Common myeloid progenitor, CD34-positive (primary cell): ENCODE results near the gene MICALL2.
A peak's percentile ranks its signal among the peaks of the same experiment; 100 is the strongest.

Experiments
- CTCF ChIA-PET: fragments of 350-600 bp; sonication (Branson Sonifier 250); formaldehyde crosslinking; loops from one replicate; lab custom pipeline; 2021; ENCODE audit warnings: antibody characterized with exemption; lab: Charles Lee
- POLR2A ChIA-PET: fragments of 350-600 bp; sonication (Branson Sonifier 250); formaldehyde crosslinking; loops from one replicate; lab custom pipeline; 2021; ENCODE audit warnings: antibody characterized with exemption; lab: Charles Lee
- DNase-seq, 3 donors: peaks; one replicate each; pipeline versions ENCODE4 v3.0.0 to v3.0.0-alpha.2; 2013
- H3K27ac ChIP-seq, 2 experiments: 1 replicate in 1 of 2; 2 replicates in 1 of 2; pipeline ENCODE4 v1.7.0; 2013; ENCODE audit warnings: inconsistent platforms in 2 of 2, low read length in 2 of 2, mild to moderate bottlenecking in 2 of 2, low read depth in 1 of 2, moderate library complexity in 1 of 2; ENCODE audit not compliant: severe bottlenecking in 2 of 2, insufficient read depth in 1 of 2, poor library complexity in 1 of 2
- H3K27me3 ChIP-seq, 5 experiments: replicated peaks in 2 of 5; 1 replicate in 3 of 5; 2 replicates in 2 of 5; pipeline versions ENCODE4 v1.6.1 to v1.7.0; 2013; ENCODE audit warnings: low read length in 4 of 5, mild to moderate bottlenecking in 2 of 5, moderate library complexity in 2 of 5, inconsistent platforms in 1 of 5; ENCODE audit not compliant: insufficient read depth in 5 of 5, control insufficient read depth in 4 of 5
- H3K36me3 ChIP-seq, 4 experiments: 1 replicate in 2 of 4; 2 replicates in 2 of 4; pipeline versions ENCODE4 v1.6.1 to v1.7.0; 2013; ENCODE audit warnings: low read length in 3 of 4, control low read depth in 1 of 4, mild to moderate bottlenecking in 1 of 4; ENCODE audit not compliant: control insufficient read depth in 4 of 4, insufficient read depth in 4 of 4
- H3K4me1 ChIP-seq, 4 experiments: 1 replicate in 3 of 4; 2 replicates in 1 of 4; pipeline versions ENCODE4 v1.6.1 to v1.7.1; 2013; ENCODE audit warnings: low read length in 3 of 4, mild to moderate bottlenecking in 3 of 4, control low read depth in 1 of 4, inconsistent platforms in 1 of 4, moderate library complexity in 1 of 4; ENCODE audit not compliant: control insufficient read depth in 4 of 4, insufficient read depth in 4 of 4; ENCODE audit errors: control extremely low read depth in 1 of 4
- H3K4me3 ChIP-seq, 7 experiments: 1 replicate in 4 of 7; 2 replicates in 3 of 7; pipeline versions ENCODE4 v1.5.1 to v1.7.0; 2013; ENCODE audit warnings: mild to moderate bottlenecking in 7 of 7, low read length in 6 of 7, moderate library complexity in 6 of 7, inconsistent platforms in 2 of 7, low read depth in 2 of 7, control low read depth in 1 of 7; ENCODE audit not compliant: insufficient read depth in 4 of 7, control insufficient read depth in 1 of 7; ENCODE audit errors: extremely low read depth in 1 of 7
- H3K9me3 ChIP-seq, 5 experiments: 1 replicate in 4 of 5; 2 replicates in 1 of 5; pipeline versions ENCODE4 v1.6.1 to v1.7.1; 2013; ENCODE audit warnings: low read length in 4 of 5, mild to moderate bottlenecking in 2 of 5, inconsistent platforms in 1 of 5, low read depth in 1 of 5, moderate library complexity in 1 of 5; ENCODE audit not compliant: control insufficient read depth in 4 of 5, insufficient read depth in 2 of 5; ENCODE audit errors: control extremely low read depth in 1 of 5
- WGBS: methylation state at CpG from one replicate; pipeline ENCODE4 v1.1.5; 2013; ENCODE audit not compliant: insufficient coverage; 5-methylcytosine and 5-hydroxymethylcytosine counted together

The MICALL2 gene

DNA sequence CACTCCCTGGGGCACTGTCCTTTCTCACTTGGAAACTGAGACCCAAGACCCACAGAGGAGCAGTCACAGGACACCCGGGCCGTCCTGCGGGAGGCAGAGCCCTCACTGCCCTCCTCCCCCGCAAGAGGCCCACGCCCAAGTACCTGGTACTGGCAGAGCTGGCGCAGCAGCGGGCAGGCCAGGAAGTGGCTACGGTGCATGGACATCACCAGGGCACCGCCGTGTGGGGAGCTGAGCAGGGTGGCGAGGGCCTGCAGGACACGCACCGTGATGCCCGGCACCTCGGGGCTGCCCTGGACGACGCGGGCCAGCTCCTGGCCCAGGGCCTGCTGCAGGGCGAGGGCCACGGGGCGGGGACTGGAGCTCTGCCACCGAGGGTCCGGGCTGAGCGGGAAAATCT lies 20.0 kb upstream of the MICALL2 start:
- CTCF ChIA-PET = no interaction called here
- H3K4me1 ChIP-seq = peaks cover 0 to 1% (median 0%) of the 10 kb centered on the region in 4 experiments
- H3K27ac ChIP-seq = no peak overlapping the region
- WGBS = 93% methylated on average over 18 of the region's 24 CpGs
- H3K36me3 ChIP-seq = peaks cover 2 to 94% (median 57%) of the 10 kb centered on the region in 4 experiments
- no peaks in the 10 kb centered on the region for H3K9me3 ChIP-seq
- POLR2A ChIA-PET = no interaction called here
- DNase-seq = no peak
- no peak overlapping the region for H3K4me3 ChIP-seq
- H3K27me3 ChIP-seq = no peaks in the 10 kb centered on the region

DNA sequence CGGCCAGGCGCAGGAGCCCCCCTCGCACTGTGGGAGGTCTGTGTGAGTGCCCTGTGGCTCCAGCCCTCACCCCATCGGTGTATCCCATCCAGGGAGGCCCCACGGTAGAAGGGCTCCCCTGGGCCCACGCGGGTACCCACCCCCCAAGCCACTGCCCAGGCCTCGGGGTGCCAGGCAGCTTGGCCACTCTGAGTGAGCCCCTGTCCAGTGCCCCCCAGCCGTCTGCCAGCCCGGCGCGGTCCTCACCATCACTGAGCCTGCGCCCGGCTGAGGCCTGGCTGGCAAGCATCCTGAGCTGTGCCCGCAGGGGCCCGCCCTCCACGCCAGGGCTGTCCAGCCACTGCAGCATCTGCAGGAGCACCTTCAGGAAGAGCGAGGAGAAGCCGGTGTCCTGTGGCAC lies 19.2 kb upstream of the MICALL2 start:
- POLR2A ChIA-PET = no interaction called here
- no peaks in the 10 kb centered on the region for H3K9me3 ChIP-seq
- H3K4me1 ChIP-seq = peaks cover 0 to 6% (median 5%) of the 10 kb centered on the region in 4 experiments
- WGBS = 95% methylated on average over 14 of the region's 19 CpGs
- peaks cover 2 to 91% (median 57%) of the 10 kb centered on the region in 4 experiments for H3K36me3 ChIP-seq
- no peak for DNase-seq
- CTCF ChIA-PET = interaction anchor here (1.0 to 1.5 kb wide), 2 partner anchors 13 to 43 kb away, joined by 3 read pairs; no protein-coding TSS in a partner anchor
- no peaks in the 10 kb centered on the region for H3K27me3 ChIP-seq
- no peak overlapping the region for H3K27ac ChIP-seq
- no peak overlapping the region for H3K4me3 ChIP-seq

DNA sequence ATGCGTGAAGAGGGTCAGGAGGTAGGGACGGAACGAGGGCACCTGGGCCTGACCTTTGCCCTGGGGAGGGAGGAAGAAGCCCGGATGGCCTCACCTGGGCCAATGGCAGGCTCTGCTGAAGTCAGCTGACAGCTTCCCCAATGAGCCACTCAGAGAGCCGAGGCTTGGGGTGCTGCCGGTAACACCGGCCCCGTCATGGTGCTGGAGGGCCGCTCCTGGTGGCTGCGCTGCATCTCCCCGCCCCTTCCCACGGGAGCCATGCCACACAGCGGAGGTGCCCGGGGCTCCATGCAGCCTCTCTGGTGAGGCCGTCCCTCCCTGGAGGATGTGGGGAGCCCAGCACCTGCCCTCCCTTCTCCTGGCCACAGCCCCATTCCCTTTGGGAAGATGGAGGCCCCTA lies 17.6 kb upstream of the MICALL2 start:
- POLR2A ChIA-PET = no interaction called here
- H3K4me1 ChIP-seq = peaks cover 0 to 6% (median 5%) of the 10 kb centered on the region in 4 experiments
- no peak overlapping the region for H3K27ac ChIP-seq
- DNase-seq = no peak
- CTCF ChIA-PET = interaction anchor here (1.0 kb wide), 1 partner anchor 282 kb away, joined by 3 read pairs; no protein-coding TSS in a partner anchor
- no peak overlapping the region for H3K4me3 ChIP-seq
- no peaks in the 10 kb centered on the region for H3K27me3 ChIP-seq
- no peaks in the 10 kb centered on the region for H3K9me3 ChIP-seq
- peaks cover 6 to 90% (median 57%) of the 10 kb centered on the region in 4 experiments for H3K36me3 ChIP-seq
- WGBS = 96% methylated on average over 15 of the region's 15 CpGs

DNA sequence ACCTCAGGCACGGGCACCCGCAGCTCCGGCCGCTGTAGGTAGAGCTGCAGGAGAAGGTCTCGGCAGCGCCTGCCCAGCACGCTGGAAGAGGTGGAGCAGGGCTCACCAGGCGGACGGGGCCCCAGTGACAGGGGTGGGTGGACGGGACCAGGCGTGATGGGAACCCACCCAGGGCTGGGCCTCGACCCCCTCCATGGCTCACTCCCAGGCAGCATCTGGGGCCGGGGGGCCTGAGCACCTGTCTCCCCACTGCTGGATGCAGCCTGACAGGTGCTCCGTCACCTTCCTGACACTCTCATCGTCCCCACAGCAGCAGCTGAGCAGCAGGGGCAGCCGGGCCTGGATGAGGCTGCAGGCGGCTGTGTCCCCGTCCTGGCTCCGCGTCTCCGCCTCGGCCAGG lies 16.7 kb upstream of the MICALL2 start:
- Histone ChIP-seq H3K9me3 (no peaks in the 10 kb centered on the region), H3K4me1 (peaks cover 0 to 6% (median 5%) of the 10 kb centered on the region in 4 experiments), H3K36me3 (peaks cover 8 to 92% (median 58%) of the 10 kb centered on the region in 4 experiments), H3K27me3 (no peaks in the 10 kb centered on the region), H3K27ac (no peak overlapping the region), H3K4me3 (no peak overlapping the region)
- ChIA-PET CTCF (interaction anchor here (0.7 to 2.7 kb wide), 4 partner anchors 15 to 281 kb away, joined by 3 to 11 read pairs (median 3); no protein-coding TSS in a partner anchor), POLR2A (no interaction called here)
- no peak for DNase-seq
- 95% methylated on average over 19 of the region's 22 CpGs for WGBS

DNA sequence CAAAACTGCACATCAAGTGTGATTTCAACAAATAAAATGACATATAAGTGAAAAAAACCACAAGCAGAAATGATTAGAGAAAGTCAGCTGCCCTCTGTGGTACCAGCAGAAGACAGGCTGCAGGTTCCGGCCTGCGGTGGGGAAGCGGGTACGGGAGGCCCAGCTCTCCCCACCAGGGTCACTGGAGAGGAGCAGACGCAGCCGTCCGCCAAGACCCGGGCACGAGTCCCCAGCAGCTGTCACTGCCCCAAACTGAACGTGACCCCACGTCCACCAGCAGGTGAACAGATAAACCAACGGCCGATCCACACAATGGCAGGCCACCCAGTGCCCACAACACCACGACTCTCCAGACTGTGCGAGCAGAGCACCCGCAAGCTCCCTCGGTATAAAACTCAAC lies 16.1 kb upstream of the MICALL2 start:
- no peak for DNase-seq
- H3K36me3 ChIP-seq = peaks cover 10 to 94% (median 58%) of the 10 kb centered on the region in 4 experiments
- H3K27me3 ChIP-seq = no peaks in the 10 kb centered on the region
- H3K27ac ChIP-seq = no peak overlapping the region
- H3K4me1 ChIP-seq = peaks cover 0 to 6% (median 5%) of the 10 kb centered on the region in 4 experiments
- ChIA-PET POLR2A (interaction anchor here (0.6 kb wide), 1 partner anchor 66 kb away, joined by 3 read pairs; no protein-coding TSS in a partner anchor), CTCF (interaction anchor here (1.3 to 4.2 kb wide), 9 partner anchors 14 to 282 kb away, joined by 3 to 17 read pairs (median 5); no protein-coding TSS in a partner anchor)
- no peak overlapping the region for H3K4me3 ChIP-seq
- no peaks in the 10 kb centered on the region for H3K9me3 ChIP-seq
- WGBS = 96% methylated on average over 14 of the region's 17 CpGs

DNA sequence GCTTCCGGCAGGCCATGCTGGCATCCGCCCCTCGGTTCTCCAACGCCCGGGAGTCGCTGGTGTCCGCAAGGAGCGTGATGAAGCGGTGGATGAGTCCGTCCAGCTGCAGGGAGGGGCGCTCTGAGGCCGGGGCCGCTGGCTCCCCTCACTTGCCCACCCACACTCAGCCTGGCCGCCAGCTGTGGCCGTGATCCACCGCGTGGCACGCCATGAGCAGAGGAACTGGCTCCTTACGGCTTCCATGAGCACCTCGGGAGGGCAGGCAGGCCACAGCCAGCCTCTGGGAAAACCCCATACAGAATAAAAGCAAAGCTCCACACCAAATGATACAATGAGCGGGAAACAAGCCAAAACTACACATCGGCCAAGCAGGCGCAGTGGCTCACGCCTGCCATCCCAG lies 15.5 kb upstream of the MICALL2 start:
- Histone ChIP-seq H3K9me3 (no peaks in the 10 kb centered on the region), H3K36me3 (peaks cover 10 to 94% (median 59%) of the 10 kb centered on the region in 4 experiments), H3K4me1 (peaks cover 0 to 6% (median 5%) of the 10 kb centered on the region in 4 experiments), H3K27me3 (no peaks in the 10 kb centered on the region), H3K27ac (no peak overlapping the region), H3K4me3 (no peak overlapping the region)
- WGBS = 93% methylated on average over 20 of the region's 24 CpGs
- POLR2A ChIA-PET = interaction anchor here (0.6 kb wide), 1 partner anchor 67 kb away, joined by 3 read pairs; no protein-coding TSS in a partner anchor
- CTCF ChIA-PET = interaction anchor here (0.7 to 4.2 kb wide), 27 partner anchors 11 to 282 kb away, joined by 3 to 17 read pairs (median 5); partner anchors contain the start of gene INTS1
- DNase-seq = no peak

DNA sequence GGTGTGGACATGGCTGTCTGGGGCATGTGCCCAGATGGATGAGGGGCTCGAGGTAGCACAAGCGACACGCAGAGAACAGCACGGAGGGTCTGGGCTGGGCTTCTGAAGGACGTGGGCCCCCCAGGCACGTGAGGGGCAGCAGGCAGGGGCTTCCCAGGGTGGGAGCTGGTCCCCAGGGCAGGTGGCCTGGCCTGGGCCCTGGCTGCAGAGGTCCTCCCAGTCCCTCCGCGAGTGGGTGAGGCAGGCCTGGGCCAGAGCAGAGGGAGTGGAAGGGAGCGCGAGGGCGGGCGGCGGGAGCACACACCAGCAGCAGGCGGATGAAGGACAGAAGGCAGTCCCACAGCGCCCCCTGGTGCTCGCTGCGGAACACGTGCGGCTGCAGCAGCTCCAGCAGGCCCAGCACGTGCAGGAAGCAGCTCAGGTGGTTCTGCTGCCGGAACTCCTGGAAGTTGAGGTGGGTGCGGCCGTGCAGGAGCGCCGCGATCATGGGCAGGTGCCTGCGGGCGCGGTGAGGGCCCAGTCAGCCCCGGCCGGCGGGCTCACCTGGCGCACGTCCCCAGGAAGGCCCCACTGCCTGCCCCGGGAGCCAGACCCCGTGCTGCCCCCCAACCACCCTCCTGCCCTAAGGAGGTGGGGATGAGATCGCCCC lies 14.7 kb upstream of the MICALL2 start:
- ChIA-PET POLR2A (no interaction called here), CTCF (interaction anchor here (0.7 to 4.2 kb wide), 28 partner anchors 11 to 281 kb away, joined by 3 to 17 read pairs (median 5); partner anchors contain the start of gene INTS1)
- DNase-seq = peak; percentile 80 to 89 (median 87)
- Histone ChIP-seq H3K4me1 (peaks cover 0 to 6% (median 5%) of the 10 kb centered on the region in 4 experiments), H3K4me3 (no peak overlapping the region), H3K27ac (no peak overlapping the region), H3K27me3 (no peaks in the 10 kb centered on the region), H3K9me3 (no peaks in the 10 kb centered on the region), H3K36me3 (peaks cover 10 to 94% (median 59%) of the 10 kb centered on the region in 4 experiments)
- WGBS = 26% methylated on average over 35 of the region's 37 CpGs
